DOHH2 (cell line): ENCODE results near the gene ARID4B.

Experiments used
- EZH2phosphoT487 ChIP-seq: fragments of 200-600 bp; sonication (generic); IDR thresholded peaks from 2 replicates; pipeline ENCODE4 v1.6.1; 2017; ENCODE audit warnings: borderline replicate concordance, mild to moderate bottlenecking, antibody characterized with exemption, low read length, moderate library complexity, mixed read lengths
- TF ChIP-seq, protein P1 (sequence below): fragments of 200-600 bp; sonication (generic); IDR thresholded peaks from one replicate; pipeline ENCODE4 v1.5.1; 2014; ENCODE audit warnings: antibody characterized with exemption, mild to moderate bottlenecking, low read depth, low read length; ENCODE audit not compliant: poor library complexity, severe bottlenecking

DNA sequence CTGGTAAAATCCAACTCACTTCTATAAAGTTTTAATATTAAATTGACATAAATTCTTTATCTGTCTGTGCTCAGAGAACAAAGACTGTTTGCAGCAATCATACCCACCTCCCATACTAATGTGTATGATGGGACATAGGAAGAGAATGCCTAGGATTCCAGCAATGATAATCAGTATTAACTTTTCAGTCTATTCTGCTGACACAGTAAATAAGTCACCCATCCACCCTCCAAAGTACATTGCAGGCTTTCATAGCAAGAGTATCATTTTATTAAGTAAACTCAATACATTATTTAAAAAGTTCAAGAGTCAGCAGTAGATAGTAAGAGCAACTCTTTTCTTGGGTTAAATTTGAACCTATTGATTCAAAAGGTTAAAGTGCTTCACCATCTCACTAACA is 175.7 kb downstream of the ARID4B start:
- TF ChIP-seq EZH2phosphoT487 = no peak
- TF ChIP-seq, protein P1, sequence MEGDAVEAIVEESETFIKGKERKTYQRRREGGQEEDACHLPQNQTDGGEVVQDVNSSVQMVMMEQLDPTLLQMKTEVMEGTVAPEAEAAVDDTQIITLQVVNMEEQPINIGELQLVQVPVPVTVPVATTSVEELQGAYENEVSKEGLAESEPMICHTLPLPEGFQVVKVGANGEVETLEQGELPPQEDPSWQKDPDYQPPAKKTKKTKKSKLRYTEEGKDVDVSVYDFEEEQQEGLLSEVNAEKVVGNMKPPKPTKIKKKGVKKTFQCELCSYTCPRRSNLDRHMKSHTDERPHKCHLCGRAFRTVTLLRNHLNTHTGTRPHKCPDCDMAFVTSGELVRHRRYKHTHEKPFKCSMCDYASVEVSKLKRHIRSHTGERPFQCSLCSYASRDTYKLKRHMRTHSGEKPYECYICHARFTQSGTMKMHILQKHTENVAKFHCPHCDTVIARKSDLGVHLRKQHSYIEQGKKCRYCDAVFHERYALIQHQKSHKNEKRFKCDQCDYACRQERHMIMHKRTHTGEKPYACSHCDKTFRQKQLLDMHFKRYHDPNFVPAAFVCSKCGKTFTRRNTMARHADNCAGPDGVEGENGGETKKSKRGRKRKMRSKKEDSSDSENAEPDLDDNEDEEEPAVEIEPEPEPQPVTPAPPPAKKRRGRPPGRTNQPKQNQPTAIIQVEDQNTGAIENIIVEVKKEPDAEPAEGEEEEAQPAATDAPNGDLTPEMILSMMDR = no peak
